ENCODE data around the gene ZNF140. TPM values are rescaled to one million over a fixed set of nuclear protein-coding genes. Genes with fewer than 3 reads are reported as not detected.
A peak's percentile ranks its signal among the peaks of the same experiment; 100 is the strongest.

The ZNF140 gene
- polyA plus RNA-seq, 3 donors, result 6.2 to 11.8 (median 6.3) TPM

- Mint-ChIP-seq H3K9me3 (peaks cover 35 to 91% (median 77%) of the 10 kb centered on the region in 7 donors), H3K36me3 (peaks cover 14 to 23% of the 10 kb centered on the region in 2 donors), H3K4me3 (peak within 1 kb of the TSS; percentile 83 to 95), H3K4me1 (peaks cover 7% of the 10 kb centered on the region), H3K27ac (peak within 1 kb of the TSS; percentile 80 to 96 (median 91)), H3K27me3 (ENCODE audit: low read depth in 3 of 3) (peaks cover 2 to 4% (median 3%) of the 10 kb centered on the region in 3 donors)
- Histone ChIP-seq H4K20me1 (ENCODE audit: insufficient read depth, low read length) (no peaks in the 10 kb centered on the region), H3K4me1 (ENCODE audit: control insufficient read depth in 1 of 2, insufficient read depth in 2 of 2, low read length in 2 of 2) (peaks cover 12 to 15% of the 10 kb centered on the region in 2 donors), H3K27ac (ENCODE audit: low read depth in 1 of 2, low read length in 2 of 2) (peak within 1 kb of the TSS; percentile 77 to 84), H3K4me2 (replicated peaks; ENCODE audit: extremely low read depth, low read length, poor library complexity, severe bottlenecking) (peak within 1 kb of the TSS; percentile 79), H3K79me2 (ENCODE audit: insufficient read depth, low read length) (peaks cover 33% of the 10 kb centered on the region), H3K9ac (ENCODE audit: insufficient read depth, low read length, poor library complexity, severe bottlenecking) (peak within 1 kb of the TSS; percentile 86), H2AFZ (ENCODE audit: insufficient read depth, low read depth, low read length, poor library complexity, severe bottlenecking) (peak within 1 kb of the TSS; percentile 89), H3K4me3 (replicated peaks in 1 of 3; ENCODE audit: low read depth in 2 of 3, low read length in 3 of 3) (peak within 1 kb of the TSS; percentile 48 to 78 (median 53)), H3K36me3 (replicated peaks in 1 of 2; ENCODE audit: control insufficient read depth in 1 of 2, insufficient read depth in 2 of 2, low read length in 2 of 2) (peaks cover 14 to 32% of the 10 kb centered on the region in 2 donors), H3K9me3 (replicated peaks in 1 of 2; ENCODE audit: control insufficient read depth in 1 of 2, insufficient read depth in 1 of 2, low read length in 2 of 2) (peaks cover 56 to 82% of the 10 kb centered on the region in 2 donors), H3K27me3 (ENCODE audit: control insufficient read depth in 2 of 2, insufficient read depth in 2 of 2, low read length in 2 of 2) (no peaks in the 10 kb centered on the region)
- WGBS (ENCODE audit: insufficient coverage), result under 1% methylated on average over 94 of the region's 103 CpGs
- no peak for TF ChIP-seq CTCF (IDR thresholded peaks at IDR 0.05)
- DNase-seq, result peak; percentile 96 to 98 (median 97)
- intact Hi-C loops (cut with micrococcal nuclease), result loop anchor here (1.0 to 10.0 kb wide), 7 partner anchors 43 to 145 kb away; partner anchors contain the start of genes ZNF10 (in 2 of the 2), ZNF140 (in 2 of the 2), ZNF26 (in 2 of the 2) and ZNF891 (in 2 of the 2)
Observed at GRCh38 chr12:133037207-133038005, 43.3 kb upstream of the ZNF140 start, which contains the start of gene ZNF84. Gene ZNF84, plus strand, starts transcription at chr12:133037509. Its CDS starts 3,959 bp downstream, at chr12:133041468.

- peaks cover 22 to 31% of the 10 kb centered on the region in 2 donors for H3K36me3 Mint-ChIP-seq
- peak overlapping the region; percentile 48 to 78 (median 53) for H3K4me3 ChIP-seq (replicated peaks in 1 of 3; ENCODE audit: low read depth in 2 of 3, low read length in 3 of 3)
- TF ChIP-seq CTCF (IDR thresholded peaks at IDR 0.05), result no peak
- no peaks in the 10 kb centered on the region for H4K20me1 ChIP-seq (ENCODE audit: insufficient read depth, low read length)
- H3K27me3 ChIP-seq (ENCODE audit: control insufficient read depth in 2 of 2, insufficient read depth in 2 of 2, low read length in 2 of 2), result no peaks in the 10 kb centered on the region
- H3K27me3 Mint-ChIP-seq (ENCODE audit: low read depth in 3 of 3), result peaks cover 2 to 4% (median 3%) of the 10 kb centered on the region in 3 donors
- H3K4me1 ChIP-seq (ENCODE audit: control insufficient read depth in 1 of 2, insufficient read depth in 2 of 2, low read length in 2 of 2), result peaks cover 12 to 15% of the 10 kb centered on the region in 2 donors
- H3K4me1 Mint-ChIP-seq, result peaks cover 7% of the 10 kb centered on the region
- H2AFZ ChIP-seq (ENCODE audit: insufficient read depth, low read depth, low read length, poor library complexity, severe bottlenecking), result peak overlapping the region; percentile 89
- no CpG with 5 or more reads among the region's 4 CpGs for WGBS (ENCODE audit: insufficient coverage)
- H3K27ac Mint-ChIP-seq, result peak overlapping the region in 3 of 7 donors; percentile 53 to 91 (median 80)
- H3K27ac ChIP-seq (ENCODE audit: low read depth in 1 of 2, low read length in 2 of 2), result peak overlapping the region; percentile 77 to 84
- intact Hi-C loops (cut with micrococcal nuclease), result loop anchor here (5.0 to 10.0 kb wide), 4 partner anchors 81 to 146 kb away; partner anchors contain the start of genes ZNF10 (in 1 of the 2), ZNF605 (in 1 of the 2) and ZNF891 (in 1 of the 2)
- H3K36me3 ChIP-seq (replicated peaks in 1 of 2; ENCODE audit: control insufficient read depth in 1 of 2, insufficient read depth in 2 of 2, low read length in 2 of 2), result peaks cover 16 to 40% of the 10 kb centered on the region in 2 donors
- peaks cover 39 to 92% (median 78%) of the 10 kb centered on the region in 7 donors for H3K9me3 Mint-ChIP-seq
- peak overlapping the region; percentile 79 for H3K4me2 ChIP-seq (replicated peaks; ENCODE audit: extremely low read depth, low read length, poor library complexity, severe bottlenecking)
- peak overlapping the region; percentile 86 for H3K9ac ChIP-seq (ENCODE audit: insufficient read depth, low read length, poor library complexity, severe bottlenecking)
- DNase-seq, result no peak
- H3K4me3 Mint-ChIP-seq, result peak overlapping the region; percentile 83 to 95
- H3K9me3 ChIP-seq (replicated peaks in 1 of 2; ENCODE audit: control insufficient read depth in 1 of 2, insufficient read depth in 1 of 2, low read length in 2 of 2), result peaks cover 60 to 84% of the 10 kb centered on the region in 2 donors
- peaks cover 33% of the 10 kb centered on the region for H3K79me2 ChIP-seq (ENCODE audit: insufficient read depth, low read length)
Observed at GRCh38 chr12:133038118-133038709, 42.5 kb upstream of the ZNF140 start.

Measured in CD14-positive monocyte (primary cell).